Measurements from ENCODE around the gene CXCL9.

The CXCL9 gene

DNA sequence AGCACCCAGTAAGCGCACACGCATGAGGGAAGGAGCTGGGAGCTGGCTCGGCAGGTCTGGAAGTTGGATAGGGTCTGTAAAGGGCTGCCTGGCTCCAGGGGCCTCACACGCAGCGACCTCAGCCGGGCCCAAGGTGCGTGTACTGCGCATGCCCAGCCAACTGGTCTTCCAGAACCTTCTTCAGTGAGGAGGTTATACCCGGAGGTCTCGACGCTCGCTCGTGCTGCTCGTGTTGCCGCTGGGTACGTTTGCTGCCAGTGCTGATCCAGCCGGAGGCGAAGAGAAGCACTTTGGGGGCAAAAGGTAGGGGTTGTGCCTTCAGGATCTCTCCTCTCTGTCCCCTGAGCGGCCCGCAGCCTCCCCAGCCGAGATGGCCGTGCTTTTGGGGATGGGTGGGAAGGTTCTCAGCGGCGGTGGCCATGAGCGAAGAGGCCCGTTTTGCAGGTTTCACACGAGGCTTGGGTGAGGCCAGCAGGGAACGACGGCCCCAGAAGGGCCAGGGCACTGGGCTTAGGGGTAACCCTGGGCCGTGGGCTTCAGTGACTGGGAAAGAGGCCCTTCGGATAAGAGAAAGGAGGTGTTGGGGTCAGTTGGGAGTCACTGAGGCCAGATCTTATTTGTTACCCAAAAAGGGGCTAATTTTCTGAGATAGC lies 3.8 kb upstream of the CXCL9 start:
- TF ChIP-seq CTCF (IDR thresholded peaks at IDR 0.05; ENCODE audit: borderline replicate concordance, insufficient read depth, low read depth, low read length): no peak
- no peak overlapping the region for H3K4me3 ChIP-seq (ENCODE audit: low read depth, low read length)

DNA sequence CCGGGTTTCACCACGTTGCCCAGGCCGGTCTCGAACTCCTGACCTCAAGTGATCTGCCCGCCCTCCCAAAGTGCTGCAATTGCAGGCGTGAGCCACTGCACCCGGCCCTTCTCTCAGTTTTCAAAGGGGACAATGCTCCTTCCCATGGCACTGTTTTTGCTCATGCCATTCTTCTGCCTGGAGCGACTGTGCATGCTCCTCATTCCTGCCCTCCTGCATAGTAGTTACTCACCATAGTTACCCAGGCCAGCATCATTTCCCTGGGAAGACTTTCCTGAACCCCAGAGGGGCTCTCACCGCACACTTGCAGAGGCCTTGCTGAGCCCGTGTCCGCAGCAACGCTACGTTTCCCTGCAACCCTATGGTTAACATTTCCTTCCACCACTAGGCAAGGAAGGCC lies 3.3 kb upstream of the CXCL9 start:
- no peak for TF ChIP-seq CTCF (IDR thresholded peaks at IDR 0.05; ENCODE audit: borderline replicate concordance, insufficient read depth, low read depth, low read length)
- no peak overlapping the region for H3K4me3 ChIP-seq (ENCODE audit: low read depth, low read length)

DNA sequence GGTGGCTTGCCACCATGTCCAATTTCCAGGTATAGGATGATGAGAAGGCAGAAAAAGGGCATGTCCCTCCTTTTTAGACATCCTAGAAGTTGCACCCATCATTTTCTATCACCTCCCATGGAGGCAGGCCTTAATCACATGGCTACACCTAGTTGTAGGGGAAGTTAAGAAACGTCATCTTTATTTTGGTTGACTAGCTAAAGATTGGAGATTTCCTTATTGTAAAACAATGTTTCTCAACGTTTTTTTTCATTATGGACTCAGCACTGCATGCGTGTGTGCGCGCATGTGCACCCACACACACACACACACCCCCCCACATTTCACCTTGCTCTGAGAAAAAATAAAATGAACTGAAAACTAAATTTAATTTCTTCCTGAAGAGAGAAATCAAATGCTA lies 2.0 kb upstream of the CXCL9 start:
- H3K4me3 ChIP-seq (ENCODE audit: low read depth, low read length): no peak overlapping the region
- no peak for TF ChIP-seq CTCF (IDR thresholded peaks at IDR 0.05; ENCODE audit: borderline replicate concordance, insufficient read depth, low read depth, low read length)

DNA sequence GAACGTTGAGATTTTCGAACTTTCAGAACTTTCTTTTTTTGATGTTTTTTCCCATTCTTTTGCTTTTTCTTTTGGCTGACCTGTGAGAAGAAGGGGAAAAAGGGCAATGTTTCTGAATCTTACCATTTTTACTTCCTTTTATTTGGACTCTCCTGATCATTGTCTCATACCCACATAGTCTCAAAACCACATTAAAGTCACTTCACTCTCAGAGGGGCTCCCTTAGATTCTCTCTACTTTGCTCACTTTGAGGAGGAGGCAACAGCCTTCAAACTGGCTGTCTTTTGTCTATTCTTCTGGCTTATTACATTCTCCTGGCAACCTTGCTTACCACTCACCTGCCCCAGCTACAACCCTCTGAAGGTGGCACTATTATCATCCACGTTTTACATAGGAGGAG lies 3.7 kb downstream of the CXCL9 start:
- H3K4me3 ChIP-seq (ENCODE audit: low read depth, low read length): no peak overlapping the region
- TF ChIP-seq CTCF (IDR thresholded peaks at IDR 0.05; ENCODE audit: borderline replicate concordance, insufficient read depth, low read depth, low read length): no peak

DNA sequence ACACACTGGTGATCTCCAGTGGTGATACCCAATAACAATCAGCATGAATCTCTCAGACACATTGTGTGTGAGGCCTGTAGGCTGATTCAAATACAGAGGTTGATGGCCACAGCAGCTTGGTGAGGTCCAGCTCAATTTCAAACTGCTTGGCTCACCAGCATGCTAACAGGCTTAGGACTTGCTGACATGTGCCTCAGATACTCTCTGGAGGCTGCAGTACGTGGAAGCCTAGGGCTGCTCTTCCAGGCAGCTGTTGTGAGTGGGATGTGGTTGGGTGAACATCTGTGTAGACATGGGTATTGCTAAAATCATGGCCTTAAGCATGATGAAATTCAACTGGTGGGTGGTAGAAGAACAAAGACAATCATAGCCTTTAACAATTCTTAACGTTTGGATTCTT lies 4.3 kb downstream of the CXCL9 start:
- TF ChIP-seq CTCF (IDR thresholded peaks at IDR 0.05; ENCODE audit: borderline replicate concordance, insufficient read depth, low read depth, low read length): no peak
- no peak overlapping the region for H3K4me3 ChIP-seq (ENCODE audit: low read depth, low read length)

- no peak overlapping the region for H3K4me3 ChIP-seq (ENCODE audit: low read depth, low read length)
These were observed 5.1 kb downstream of the CXCL9 start for GRCh38 chr4:76002176-76002575.

More at GRCh38 chr4:76002176-76002575, 5.1 kb downstream of the CXCL9 start:
- TF ChIP-seq CTCF (IDR thresholded peaks at IDR 0.05; ENCODE audit: borderline replicate concordance, insufficient read depth, low read depth, low read length): no peak

Data from GM12875 (cell line).